DND-41 (cell line): ENCODE data around the gene CYTIP.

Experiments
- ATAC-seq: fragments of 200-7000 bp; cut with Tn5 transposase; 3 replicates; pipeline ENCODE4 v1.9.1; 2021; ENCODE audit warnings: low read depth; ENCODE audit not compliant: insufficient read depth
- DNase-seq: peaks from one replicate; pipeline ENCODE4 v3.0.0-alpha.2; 2020
- H2AFZ ChIP-seq: 2 replicates; pipeline ENCODE4 v1.6.0; 2012; ENCODE audit warnings: low read depth, low read length
- H3K27ac ChIP-seq: 2 replicates; pipeline ENCODE4 v1.5.1; 2012; ENCODE audit warnings: low read length, inconsistent platforms
- H3K27me3 ChIP-seq: fragments of 200-600 bp; sonication (generic); 2 replicates; pipeline ENCODE4 v1.6.0; 2012; ENCODE audit warnings: low read length, mild to moderate bottlenecking, inconsistent platforms; ENCODE audit not compliant: insufficient read depth, poor library complexity
- H3K36me3 ChIP-seq: 2 replicates; pipeline ENCODE4 v1.5.1; 2012; ENCODE audit warnings: low read length, inconsistent platforms; ENCODE audit not compliant: insufficient read depth
- H3K4me1 ChIP-seq: 2 replicates; pipeline ENCODE4 v1.5.1; 2012; ENCODE audit warnings: mild to moderate bottlenecking, low read length; ENCODE audit not compliant: insufficient read depth
- H3K4me2 ChIP-seq: 2 replicates; pipeline ENCODE4 v1.6.0; 2012; ENCODE audit warnings: mild to moderate bottlenecking, moderate library complexity, low read length, inconsistent platforms; ENCODE audit not compliant: insufficient read depth
- H3K4me3 ChIP-seq, 2 experiments: fragments of 200-600 bp in 1 of 2; shearing (Covaris generic) in 1 of 2; 2 replicates each; pipeline ENCODE4 v1.5.1; 2012 to 2016; ENCODE audit warnings: inconsistent platforms in 2 of 2, low read length in 2 of 2, mild to moderate bottlenecking in 2 of 2, low read depth in 1 of 2, moderate library complexity in 1 of 2
- H3K79me2 ChIP-seq: 2 replicates; pipeline ENCODE4 v1.6.0; 2012; ENCODE audit warnings: low read length, inconsistent platforms; ENCODE audit not compliant: insufficient read depth
- H3K9ac ChIP-seq: 2 replicates; pipeline ENCODE4 v1.6.0; 2012; ENCODE audit warnings: low read depth, mild to moderate bottlenecking, inconsistent platforms, low read length, moderate library complexity
- H3K9me3 ChIP-seq: 2 replicates; pipeline ENCODE4 v1.5.1; 2012; ENCODE audit warnings: low read length, moderate library complexity, mild to moderate bottlenecking, inconsistent platforms; ENCODE audit not compliant: insufficient read depth, severe bottlenecking
- H4K20me1 ChIP-seq: 2 replicates; pipeline ENCODE4 v1.6.0; 2012; ENCODE audit warnings: low read length; ENCODE audit not compliant: insufficient read depth
- EZH2 ChIP-seq: IDR thresholded peaks from 3 replicates; pipeline ENCODE4 v1.6.1; 2012; ENCODE audit warnings: borderline replicate concordance, low read depth, mild to moderate bottlenecking, moderate library complexity, low read length, inconsistent platforms; ENCODE audit not compliant: severe bottlenecking
- TF ChIP-seq, protein P1 (sequence below): IDR thresholded peaks from 2 replicates; pipeline ENCODE4 v1.5.1; 2012; ENCODE audit warnings: borderline replicate concordance, low read length, moderate library complexity, mild to moderate bottlenecking; ENCODE audit not compliant: poor library complexity, severe bottlenecking; ENCODE audit errors: extremely low read depth

Gene CYTIP

DNA sequence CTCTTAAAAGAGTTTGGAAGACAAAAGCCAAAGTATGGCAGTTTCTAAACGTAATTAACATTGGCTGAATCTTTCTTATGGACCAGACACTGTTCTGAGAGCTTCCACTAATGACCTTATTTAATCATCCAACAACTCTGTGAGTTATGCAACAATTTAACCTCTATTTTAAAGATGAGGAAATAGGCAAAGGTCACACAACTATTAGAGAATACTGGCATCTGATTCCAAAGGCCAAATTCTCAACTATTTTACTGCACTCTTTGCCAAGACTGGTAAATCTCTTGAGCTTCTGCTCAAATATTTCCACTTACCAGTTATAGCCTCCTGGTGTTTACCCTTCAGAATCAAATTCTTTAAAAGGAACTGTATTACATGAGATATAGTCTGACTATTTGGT, 76.2 kb downstream of the CYTIP start:
- Histone ChIP-seq H3K4me1 (no peaks in the 10 kb centered on the region), H3K9me3 (no peaks in the 10 kb centered on the region), H3K4me2 (no peak overlapping the region), H3K4me3 (no peak overlapping the region), H3K9ac (no peak overlapping the region), H3K27ac (no peak overlapping the region), H4K20me1 (no peaks in the 10 kb centered on the region), H3K27me3 (no peaks in the 10 kb centered on the region), H3K36me3 (no peaks in the 10 kb centered on the region), H2AFZ (no peak overlapping the region), H3K79me2 (no peaks in the 10 kb centered on the region)
- ATAC-seq (no peak), DNase-seq (no peak)
- TF ChIP-seq, protein P1, sequence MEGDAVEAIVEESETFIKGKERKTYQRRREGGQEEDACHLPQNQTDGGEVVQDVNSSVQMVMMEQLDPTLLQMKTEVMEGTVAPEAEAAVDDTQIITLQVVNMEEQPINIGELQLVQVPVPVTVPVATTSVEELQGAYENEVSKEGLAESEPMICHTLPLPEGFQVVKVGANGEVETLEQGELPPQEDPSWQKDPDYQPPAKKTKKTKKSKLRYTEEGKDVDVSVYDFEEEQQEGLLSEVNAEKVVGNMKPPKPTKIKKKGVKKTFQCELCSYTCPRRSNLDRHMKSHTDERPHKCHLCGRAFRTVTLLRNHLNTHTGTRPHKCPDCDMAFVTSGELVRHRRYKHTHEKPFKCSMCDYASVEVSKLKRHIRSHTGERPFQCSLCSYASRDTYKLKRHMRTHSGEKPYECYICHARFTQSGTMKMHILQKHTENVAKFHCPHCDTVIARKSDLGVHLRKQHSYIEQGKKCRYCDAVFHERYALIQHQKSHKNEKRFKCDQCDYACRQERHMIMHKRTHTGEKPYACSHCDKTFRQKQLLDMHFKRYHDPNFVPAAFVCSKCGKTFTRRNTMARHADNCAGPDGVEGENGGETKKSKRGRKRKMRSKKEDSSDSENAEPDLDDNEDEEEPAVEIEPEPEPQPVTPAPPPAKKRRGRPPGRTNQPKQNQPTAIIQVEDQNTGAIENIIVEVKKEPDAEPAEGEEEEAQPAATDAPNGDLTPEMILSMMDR = no peak
- no peak for TF ChIP-seq EZH2
